DND-41 (cell line): ENCODE results near the gene AKAP13.

Experiments
- CTCF ChIP-seq: IDR thresholded peaks from 2 replicates; pipeline ENCODE4 v1.5.1; 2012; ENCODE audit warnings: borderline replicate concordance, low read length, moderate library complexity, mild to moderate bottlenecking; ENCODE audit not compliant: poor library complexity, severe bottlenecking; ENCODE audit errors: extremely low read depth
- EZH2 ChIP-seq: IDR thresholded peaks from 3 replicates; pipeline ENCODE4 v1.6.1; 2012; ENCODE audit warnings: borderline replicate concordance, low read depth, mild to moderate bottlenecking, moderate library complexity, low read length, inconsistent platforms; ENCODE audit not compliant: severe bottlenecking

- TF ChIP-seq CTCF (no peak), EZH2 (no peak)
These were observed 126.7 kb downstream of the AKAP13 start for GRCh38 chr15:85507114-85507513.
